IPS-15b (cell line): ENCODE data around the gene TPM2.

Experiments used
- H3K27me3 ChIP-seq: one replicate; pipeline ENCODE4 v1.6.1; 2013; ENCODE audit warnings: low read length; ENCODE audit not compliant: control insufficient read depth, insufficient read depth
- H3K36me3 ChIP-seq: one replicate; pipeline ENCODE4 v1.6.1; 2013; ENCODE audit warnings: low read length; ENCODE audit not compliant: control insufficient read depth, insufficient read depth
- H3K4me1 ChIP-seq: one replicate; pipeline ENCODE4 v1.6.1; 2013; ENCODE audit warnings: mild to moderate bottlenecking, low read length; ENCODE audit not compliant: control insufficient read depth, insufficient read depth
- H3K4me3 ChIP-seq: one replicate; pipeline ENCODE4 v1.5.1; 2013; ENCODE audit warnings: low read depth, low read length
- H3K9ac ChIP-seq: one replicate; pipeline ENCODE4 v1.6.1; 2013; ENCODE audit warnings: low read depth, mild to moderate bottlenecking, low read length
- H3K9me3 ChIP-seq: one replicate; pipeline ENCODE4 v1.6.1; 2013; ENCODE audit warnings: mild to moderate bottlenecking, low read length; ENCODE audit not compliant: control insufficient read depth, insufficient read depth

Gene TPM2

GRCh38 chr9:35681341-35682002 lies 8.3 kb downstream of the TPM2 start:
- no peak overlapping the region for H3K4me3 ChIP-seq
- no peaks in the 10 kb centered on the region for H3K9me3 ChIP-seq
- peaks cover 40% of the 10 kb centered on the region for H3K36me3 ChIP-seq
- no peak overlapping the region for H3K9ac ChIP-seq
- H3K27me3 ChIP-seq, result no peaks in the 10 kb centered on the region
- H3K4me1 ChIP-seq, result peaks cover under 1% of the 10 kb centered on the region

DNA sequence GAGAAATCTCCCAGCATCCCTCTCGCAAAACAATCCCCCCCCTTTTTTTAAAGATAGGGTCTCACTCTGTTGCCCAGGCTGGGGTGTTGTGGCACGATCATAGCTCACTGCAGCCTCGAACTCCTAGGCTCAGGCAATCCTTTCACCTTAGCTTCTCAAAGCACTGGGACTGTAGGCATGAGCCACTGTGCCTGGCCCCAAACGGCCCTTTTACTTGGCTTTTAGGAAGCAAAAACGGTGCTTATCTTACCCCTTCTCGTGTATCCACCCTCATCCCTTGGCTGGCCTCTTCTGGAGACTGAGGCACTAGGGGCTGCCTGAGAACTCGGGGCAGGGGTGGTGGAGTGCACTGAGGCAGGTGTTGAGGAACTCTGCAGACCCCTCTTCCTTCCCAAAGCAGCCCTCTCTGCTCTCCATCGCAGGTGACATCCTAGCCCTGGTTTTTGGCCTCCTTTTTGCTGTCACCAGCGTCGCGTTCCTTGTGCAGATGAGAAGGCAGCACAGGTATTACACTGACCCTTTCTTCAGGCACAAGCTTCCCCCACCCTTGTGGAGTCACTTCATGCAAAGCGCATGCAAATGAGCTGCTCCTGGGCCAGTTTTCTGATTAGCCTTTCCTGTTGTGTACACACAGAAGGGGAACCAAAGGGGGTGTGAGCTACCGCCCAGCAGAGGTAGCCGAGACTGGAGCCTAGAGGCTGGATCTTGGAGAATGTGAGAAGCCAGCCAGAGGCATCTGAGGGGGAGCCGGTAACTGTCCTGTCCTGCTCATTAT lies 9.2 kb downstream of the TPM2 start:
- H3K4me3 ChIP-seq, result no peak overlapping the region
- H3K27me3 ChIP-seq, result peaks cover 2% of the 10 kb centered on the region
- peaks cover 36% of the 10 kb centered on the region for H3K36me3 ChIP-seq
- no peaks in the 10 kb centered on the region for H3K9me3 ChIP-seq
- H3K9ac ChIP-seq, result no peak overlapping the region
- H3K4me1 ChIP-seq, result peaks cover 3% of the 10 kb centered on the region

GRCh38 chr9:35679766-35680330 lies 9.9 kb downstream of the TPM2 start:
- no peaks in the 10 kb centered on the region for H3K9me3 ChIP-seq
- peaks cover 29% of the 10 kb centered on the region for H3K36me3 ChIP-seq
- peaks cover 2% of the 10 kb centered on the region for H3K27me3 ChIP-seq
- H3K9ac ChIP-seq, result no peak overlapping the region
- H3K4me1 ChIP-seq, result peaks cover 3% of the 10 kb centered on the region
- no peak overlapping the region for H3K4me3 ChIP-seq

DNA sequence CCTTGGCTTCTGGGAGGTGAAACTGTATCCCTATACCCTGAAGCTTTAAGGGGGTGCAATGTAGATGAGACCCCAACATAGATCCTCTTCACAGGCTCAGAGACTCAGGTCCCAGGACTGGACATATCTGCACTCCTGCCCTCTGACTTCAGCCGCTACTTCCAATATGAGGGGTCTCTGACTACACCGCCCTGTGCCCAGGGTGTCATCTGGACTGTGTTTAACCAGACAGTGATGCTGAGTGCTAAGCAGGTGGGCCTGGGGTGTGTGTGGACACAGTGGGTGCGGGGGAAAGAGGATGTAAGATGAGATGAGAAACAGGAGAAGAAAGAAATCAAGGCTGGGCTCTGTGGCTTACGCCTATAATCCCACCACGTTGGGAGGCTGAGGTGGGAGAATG lies 10.6 kb downstream of the TPM2 start:
- Histone ChIP-seq H3K4me3 (no peak overlapping the region), H3K4me1 (peaks cover 3% of the 10 kb centered on the region), H3K36me3 (peaks cover 22% of the 10 kb centered on the region), H3K9ac (no peak overlapping the region), H3K9me3 (no peaks in the 10 kb centered on the region), H3K27me3 (peaks cover 9% of the 10 kb centered on the region)

- Histone ChIP-seq H3K4me1 (peaks cover 3% of the 10 kb centered on the region), H3K36me3 (no peaks in the 10 kb centered on the region), H3K27me3 (peaks cover 9% of the 10 kb centered on the region), H3K4me3 (peak overlapping the region; percentile 89), H3K9me3 (no peaks in the 10 kb centered on the region), H3K9ac (peak overlapping the region; percentile 73)
Observed at GRCh38 chr9:35675732-35676392, 13.9 kb downstream of the TPM2 start.

- no peaks in the 10 kb centered on the region for H3K9me3 ChIP-seq
- H3K4me1 ChIP-seq, result peaks cover 3% of the 10 kb centered on the region
- peaks cover 9% of the 10 kb centered on the region for H3K27me3 ChIP-seq
- H3K4me3 ChIP-seq, result peak overlapping the region; percentile 89
- H3K36me3 ChIP-seq, result no peaks in the 10 kb centered on the region
- peak overlapping the region; percentile 24 for H3K9ac ChIP-seq
Observed at GRCh38 chr9:35675204-35675603, 14.5 kb downstream of the TPM2 start.

DNA sequence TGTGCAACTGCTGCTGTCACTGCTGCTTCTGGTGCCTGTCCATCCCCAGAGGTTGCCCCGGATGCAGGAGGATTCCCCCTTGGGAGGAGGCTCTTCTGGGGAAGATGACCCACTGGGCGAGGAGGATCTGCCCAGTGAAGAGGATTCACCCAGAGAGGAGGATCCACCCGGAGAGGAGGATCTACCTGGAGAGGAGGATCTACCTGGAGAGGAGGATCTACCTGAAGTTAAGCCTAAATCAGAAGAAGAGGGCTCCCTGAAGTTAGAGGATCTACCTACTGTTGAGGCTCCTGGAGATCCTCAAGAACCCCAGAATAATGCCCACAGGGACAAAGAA lies 15.7 kb downstream of the TPM2 start:
- Histone ChIP-seq H3K36me3 (no peaks in the 10 kb centered on the region), H3K27me3 (peaks cover 9% of the 10 kb centered on the region), H3K4me3 (no peak overlapping the region), H3K9ac (no peak overlapping the region), H3K9me3 (no peaks in the 10 kb centered on the region), H3K4me1 (peaks cover 3% of the 10 kb centered on the region)

GRCh38 chr9:35673132-35674024 lies 16.3 kb downstream of the TPM2 start, which contains the start of gene CA9:
TSS of gene CA9 (plus strand) at chr9:35673928. CDS start at chr9:35673960, 32 bp downstream.
- H3K4me3 ChIP-seq, result no peak within 1 kb of the TSS
- H3K9ac ChIP-seq, result no peak within 1 kb of the TSS
- peaks cover 3% of the 10 kb centered on the region for H3K4me1 ChIP-seq

GRCh38 chr9:35669331-35670145 lies 20.2 kb downstream of the TPM2 start:
- Histone ChIP-seq H3K9ac (no peak overlapping the region), H3K27me3 (peaks cover 5% of the 10 kb centered on the region), H3K4me3 (no peak overlapping the region), H3K9me3 (no peaks in the 10 kb centered on the region), H3K4me1 (no peaks in the 10 kb centered on the region), H3K36me3 (no peaks in the 10 kb centered on the region)

More at GRCh38 chr9:35673132-35674024, 16.3 kb downstream of the TPM2 start, which contains the start of gene CA9:
- H3K36me3 ChIP-seq, result no peaks in the 10 kb centered on the region
- no peaks in the 10 kb centered on the region for H3K9me3 ChIP-seq
- H3K27me3 ChIP-seq, result peaks cover 9% of the 10 kb centered on the region

DNA sequence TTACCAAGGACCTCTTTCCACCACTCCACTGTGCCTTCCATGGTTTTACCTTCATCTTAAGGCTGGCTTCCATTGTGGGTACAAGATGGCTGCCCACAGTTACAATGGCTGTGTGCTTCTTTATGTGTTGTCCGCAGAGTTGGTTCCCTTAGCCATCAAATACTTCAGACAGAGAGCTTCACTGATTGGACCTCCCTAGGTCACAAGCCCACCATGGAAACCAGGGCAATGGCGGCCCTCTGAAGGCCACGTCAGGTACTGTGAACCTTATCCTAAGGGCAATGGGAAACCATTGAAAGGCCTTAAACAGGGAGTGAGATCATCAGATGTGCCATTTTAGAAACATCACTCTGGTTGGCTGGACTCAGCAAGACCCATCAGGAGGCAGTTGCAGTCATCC lies 21.8 kb downstream of the TPM2 start:
- no peaks in the 10 kb centered on the region for H3K9me3 ChIP-seq
- H3K9ac ChIP-seq, result no peak overlapping the region
- no peaks in the 10 kb centered on the region for H3K27me3 ChIP-seq
- peaks cover 7% of the 10 kb centered on the region for H3K4me1 ChIP-seq
- H3K36me3 ChIP-seq, result peaks cover 5% of the 10 kb centered on the region
- no peak overlapping the region for H3K4me3 ChIP-seq
